Fibroblast of lung (primary cell): ENCODE data around the gene SCN8A. TPM values are rescaled to one million over a fixed set of nuclear protein-coding genes. Genes with fewer than 3 reads are reported as not detected.
"Not testable (repeated sequence)": the region's sequence is repeated elsewhere in the genome, so short reads cannot be mapped to it uniquely, and the experiment has no call there.

Experiments used
- DNase-seq, 2 donors: peaks; one replicate each; pipeline versions ENCODE4 v3.0.0 to v3.0.0-alpha.2; 2010; ENCODE audit warnings: low read depth in 2 of 2
- H2AFZ ChIP-seq: 2 replicates; pipeline ENCODE4 v1.5.1; 2012; ENCODE audit warnings: low read length, control low read depth, inconsistent platforms
- H3K27ac ChIP-seq: 2 replicates; pipeline ENCODE4 v1.5.1; 2011; ENCODE audit warnings: low read length, control low read depth; ENCODE audit not compliant: insufficient read depth
- H3K27me3 ChIP-seq: 2 replicates; pipeline ENCODE4 v1.5.1; 2011; ENCODE audit warnings: mild to moderate bottlenecking, low read length; ENCODE audit not compliant: control insufficient read depth, insufficient read depth
- H3K36me3 ChIP-seq: 2 replicates; pipeline ENCODE4 v1.5.1; 2011; ENCODE audit warnings: low read length; ENCODE audit not compliant: control insufficient read depth, insufficient read depth
- H3K4me1 ChIP-seq: 2 replicates; pipeline ENCODE4 v1.5.1; 2011; ENCODE audit warnings: low read length; ENCODE audit not compliant: control insufficient read depth, insufficient read depth; ENCODE audit errors: extremely low read depth
- H3K4me2 ChIP-seq: 2 replicates; pipeline ENCODE4 v1.5.1; 2011; ENCODE audit warnings: low read length, control low read depth; ENCODE audit not compliant: insufficient read depth; ENCODE audit errors: extremely low read depth
- H3K4me3 ChIP-seq, 4 experiments: fragments of 200-600 bp in 1 of 4; sonication (generic) in 1 of 4; replicated peaks in 1 of 4; 2 replicates each; pipeline ENCODE4 v1.5.1; 2011 to 2016; ENCODE audit warnings: low read length in 4 of 4, low read depth in 3 of 4, mild to moderate bottlenecking in 3 of 4, control low read depth in 2 of 4, inconsistent platforms in 1 of 4, mixed read lengths in 1 of 4; ENCODE audit not compliant: insufficient read depth in 1 of 4; ENCODE audit errors: control extremely low read depth in 1 of 4
- H3K79me2 ChIP-seq: 2 replicates; pipeline ENCODE4 v1.5.1; 2012; ENCODE audit warnings: mild to moderate bottlenecking, low read length, inconsistent platforms; ENCODE audit not compliant: control insufficient read depth, insufficient read depth
- H3K9ac ChIP-seq: 2 replicates; pipeline ENCODE4 v1.5.1; 2011; ENCODE audit warnings: mild to moderate bottlenecking, low read length, control low read depth; ENCODE audit not compliant: insufficient read depth
- H3K9me3 ChIP-seq: 2 replicates; pipeline ENCODE4 v1.5.1; 2012; ENCODE audit warnings: low read depth, low read length; ENCODE audit not compliant: control insufficient read depth, insufficient read depth
- H4K20me1 ChIP-seq: 2 replicates; pipeline ENCODE4 v1.5.1; 2011; ENCODE audit warnings: low read length; ENCODE audit not compliant: control insufficient read depth, insufficient read depth; ENCODE audit errors: extremely low read depth
- EZH2 ChIP-seq: IDR thresholded peaks from 2 replicates; pipeline ENCODE4 v1.5.1; 2012; ENCODE audit warnings: low read length, control low read depth, mild to moderate bottlenecking; ENCODE audit errors: missing control alignments
- polyA plus RNA-seq, 2 donors: library from polyadenylated mRNA; depleted of rRNA in 1 of 2; stranded (reverse) in 1 of 2; unstranded in 1 of 2; fragments of >200 nt; gene quantifications; 2 replicates each; pipeline ENCODE4 v1.2.1, GENCODE V29; 2011 to 2012; ENCODE audit warnings: missing spikeins in 1 of 2
- total RNA-seq: library from RNA; depleted of rRNA; stranded (reverse); fragments of >200 nt; gene quantifications from 2 replicates; pipeline ENCODE4 v1.2.1, GENCODE V29; 2014
- TF ChIP-seq, protein P1 (sequence below), 2 donors: IDR thresholded peaks in 1 of 2; conservative IDR thresholded peaks in 1 of 2; 1 replicate in 1 of 2; 2 replicates in 1 of 2; pipeline ENCODE4 v1.5.1; 2011 to 2012; ENCODE audit warnings: low read length in 2 of 2, control low read depth in 1 of 2, inconsistent platforms in 1 of 2, low read depth in 1 of 2, mild to moderate bottlenecking in 1 of 2

Gene SCN8A
- total and polyA plus RNA-seq, 2 donors (not counting 1 experiment from before 2014, with no cell fraction given): 12.8 to 27.2 TPM

GRCh38 chr12:51548241-51548640 lies 42.8 kb upstream of the SCN8A start:
- TF ChIP-seq, protein P1, sequence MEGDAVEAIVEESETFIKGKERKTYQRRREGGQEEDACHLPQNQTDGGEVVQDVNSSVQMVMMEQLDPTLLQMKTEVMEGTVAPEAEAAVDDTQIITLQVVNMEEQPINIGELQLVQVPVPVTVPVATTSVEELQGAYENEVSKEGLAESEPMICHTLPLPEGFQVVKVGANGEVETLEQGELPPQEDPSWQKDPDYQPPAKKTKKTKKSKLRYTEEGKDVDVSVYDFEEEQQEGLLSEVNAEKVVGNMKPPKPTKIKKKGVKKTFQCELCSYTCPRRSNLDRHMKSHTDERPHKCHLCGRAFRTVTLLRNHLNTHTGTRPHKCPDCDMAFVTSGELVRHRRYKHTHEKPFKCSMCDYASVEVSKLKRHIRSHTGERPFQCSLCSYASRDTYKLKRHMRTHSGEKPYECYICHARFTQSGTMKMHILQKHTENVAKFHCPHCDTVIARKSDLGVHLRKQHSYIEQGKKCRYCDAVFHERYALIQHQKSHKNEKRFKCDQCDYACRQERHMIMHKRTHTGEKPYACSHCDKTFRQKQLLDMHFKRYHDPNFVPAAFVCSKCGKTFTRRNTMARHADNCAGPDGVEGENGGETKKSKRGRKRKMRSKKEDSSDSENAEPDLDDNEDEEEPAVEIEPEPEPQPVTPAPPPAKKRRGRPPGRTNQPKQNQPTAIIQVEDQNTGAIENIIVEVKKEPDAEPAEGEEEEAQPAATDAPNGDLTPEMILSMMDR (conservative IDR thresholded peaks at IDR 0.05 in 1 of 2, IDR thresholded peaks at IDR 0.05 in 1 of 2; ENCODE audit: low read depth in 1 of 2, low read length in 2 of 2): no peak
- TF ChIP-seq EZH2: no peak
- Histone ChIP-seq H4K20me1 (no peaks in the 10 kb centered on the region), H3K9ac (no peak overlapping the region), H3K4me3 (no peak overlapping the region), H2AFZ (no peak overlapping the region), H3K9me3 (no peaks in the 10 kb centered on the region), H3K4me1 (no peaks in the 10 kb centered on the region), H3K27ac (no peak overlapping the region), H3K4me2 (no peak overlapping the region), H3K79me2 (no peaks in the 10 kb centered on the region), H3K36me3 (no peaks in the 10 kb centered on the region), H3K27me3 (no peaks in the 10 kb centered on the region)
- no peak for DNase-seq

GRCh38 chr12:51549637-51550036 lies 41.4 kb upstream of the SCN8A start:
- no peaks in the 10 kb centered on the region for H3K36me3 ChIP-seq
- no peaks in the 10 kb centered on the region for H3K27me3 ChIP-seq
- no peaks in the 10 kb centered on the region for H3K79me2 ChIP-seq
- H2AFZ ChIP-seq: no peak overlapping the region
- H3K27ac ChIP-seq: no peak overlapping the region
- H3K4me1 ChIP-seq: no peaks in the 10 kb centered on the region
- H3K9ac ChIP-seq: no peak overlapping the region
- no peak overlapping the region for H3K4me3 ChIP-seq
- H3K4me2 ChIP-seq: no peak overlapping the region
- H4K20me1 ChIP-seq: no peaks in the 10 kb centered on the region
- no peak for DNase-seq
- H3K9me3 ChIP-seq: no peaks in the 10 kb centered on the region
- TF ChIP-seq, protein P1 (conservative IDR thresholded peaks at IDR 0.05 in 1 of 2, IDR thresholded peaks at IDR 0.05 in 1 of 2; ENCODE audit: low read depth in 1 of 2, low read length in 2 of 2): no peak
- TF ChIP-seq EZH2: no peak

GRCh38 chr12:51568271-51569032 lies 22.6 kb upstream of the SCN8A start:
- not testable (repeated sequence) for H3K4me1 ChIP-seq, H3K9ac ChIP-seq, H3K9me3 ChIP-seq, H4K20me1 ChIP-seq, H3K4me3 ChIP-seq, H3K4me2 ChIP-seq, H3K27me3 ChIP-seq, H3K79me2 ChIP-seq, H3K27ac ChIP-seq, H2AFZ ChIP-seq, DNase-seq, H3K36me3 ChIP-seq
